Measurements from ENCODE around the gene OLFM1. TPM values are rescaled to one million over a fixed set of nuclear protein-coding genes. Genes with fewer than 3 reads are reported as not detected.

The OLFM1 gene
- total RNA-seq, 2 experiments from 2014 or later = not detected

DNA sequence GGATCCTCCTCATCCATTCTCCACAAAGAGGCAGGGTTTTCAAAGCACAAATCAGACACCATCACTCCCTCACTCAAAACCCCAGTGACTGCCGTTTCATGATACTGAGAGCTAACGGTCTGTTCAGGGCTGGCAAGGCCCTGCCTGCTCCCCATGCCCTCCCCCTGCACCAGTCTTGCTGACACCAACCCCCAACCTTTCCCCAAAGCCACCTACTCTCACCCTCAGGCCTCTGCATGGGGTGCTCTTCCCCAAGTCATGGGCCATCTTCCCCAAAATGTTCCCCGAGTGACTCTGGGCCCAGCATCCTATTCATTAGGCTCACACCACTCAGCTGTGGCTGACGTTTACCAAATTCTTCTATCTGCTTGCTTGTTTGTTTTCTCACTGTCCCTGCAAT lies 21.7 kb upstream of the OLFM1 start:
- POLR2A ChIA-PET = no interaction called here
- no peak overlapping the region for H3K27ac Mint-ChIP-seq

DNA sequence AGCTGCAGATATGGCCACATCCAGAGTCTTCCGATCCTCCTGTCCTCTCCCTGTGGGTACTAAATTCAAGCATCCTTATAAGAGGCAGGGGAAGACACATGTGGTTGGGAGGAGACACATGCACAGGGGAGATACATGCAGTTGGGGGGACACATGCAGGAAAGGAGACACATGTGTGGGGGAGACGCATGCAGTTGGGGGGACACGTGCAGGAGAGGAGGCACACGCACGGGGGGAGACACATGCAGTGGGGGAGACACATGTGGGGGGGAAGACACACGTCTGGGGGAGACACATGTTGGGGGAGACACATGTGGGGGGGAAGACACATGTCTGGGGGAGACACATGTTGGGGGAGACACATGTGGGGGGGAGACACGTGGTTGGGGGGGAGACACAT lies 21.2 kb upstream of the OLFM1 start:
- peaks cover 15% of the 10 kb centered on the region for H3K9me3 Mint-ChIP-seq
- H3K27ac Mint-ChIP-seq = no peak overlapping the region
- peaks cover 3% of the 10 kb centered on the region for H3K27me3 Mint-ChIP-seq
- POLR2A ChIA-PET = no interaction called here
- no peak for ATAC-seq (ENCODE audit: low read depth)
- no peaks in the 10 kb centered on the region for H3K4me1 Mint-ChIP-seq
- H3K36me3 Mint-ChIP-seq = no peaks in the 10 kb centered on the region
- no peak overlapping the region for H3K4me3 Mint-ChIP-seq
- no peak for DNase-seq

More for the DNA sequence above, 21.7 kb upstream of the OLFM1 start:
- no peaks in the 10 kb centered on the region for H3K4me1 Mint-ChIP-seq
- H3K4me3 Mint-ChIP-seq = no peak overlapping the region
- H3K27me3 Mint-ChIP-seq = peaks cover 3% of the 10 kb centered on the region
- ATAC-seq (ENCODE audit: low read depth) = no peak
- no peaks in the 10 kb centered on the region for H3K36me3 Mint-ChIP-seq
- H3K9me3 Mint-ChIP-seq = peaks cover 15% of the 10 kb centered on the region
- no peak for DNase-seq

DNA sequence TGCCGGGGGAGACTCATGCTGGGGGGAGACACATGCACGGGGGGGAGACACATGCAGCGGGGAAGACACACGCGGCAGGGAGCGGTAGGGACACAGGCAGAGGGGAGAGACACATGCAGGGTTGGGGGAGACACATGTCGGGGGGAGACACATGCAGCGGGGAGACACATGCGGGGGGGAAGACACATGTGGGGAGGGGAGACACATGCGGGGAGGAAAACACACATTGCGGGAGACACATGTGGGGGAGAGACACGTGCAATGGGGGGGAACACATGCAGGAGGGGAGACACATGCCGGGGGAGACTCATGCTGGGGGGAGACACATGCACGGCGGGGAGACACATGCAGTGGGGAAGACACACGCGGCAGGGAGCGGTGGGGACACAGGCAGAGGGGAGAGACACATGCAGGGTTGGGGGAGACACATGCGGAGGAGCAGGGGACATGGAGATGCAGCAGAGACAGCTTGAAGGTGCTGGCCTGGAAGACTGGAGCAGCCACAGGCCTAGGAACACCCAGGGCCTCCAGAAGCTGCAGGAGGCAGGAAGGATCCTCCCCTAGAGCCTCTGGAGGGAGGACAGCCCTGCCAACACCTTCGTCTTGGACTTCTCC lies 20.3 kb upstream of the OLFM1 start:
- H3K27ac Mint-ChIP-seq = no peak overlapping the region
- no peak overlapping the region for H3K4me3 Mint-ChIP-seq
- peaks cover 15% of the 10 kb centered on the region for H3K9me3 Mint-ChIP-seq
- no peaks in the 10 kb centered on the region for H3K4me1 Mint-ChIP-seq
- H3K36me3 Mint-ChIP-seq = no peaks in the 10 kb centered on the region
- DNase-seq = peak; percentile 6
- H3K27me3 Mint-ChIP-seq = peaks cover 3% of the 10 kb centered on the region
- no peak for ATAC-seq (ENCODE audit: low read depth)
- POLR2A ChIA-PET = no interaction called here

DNA sequence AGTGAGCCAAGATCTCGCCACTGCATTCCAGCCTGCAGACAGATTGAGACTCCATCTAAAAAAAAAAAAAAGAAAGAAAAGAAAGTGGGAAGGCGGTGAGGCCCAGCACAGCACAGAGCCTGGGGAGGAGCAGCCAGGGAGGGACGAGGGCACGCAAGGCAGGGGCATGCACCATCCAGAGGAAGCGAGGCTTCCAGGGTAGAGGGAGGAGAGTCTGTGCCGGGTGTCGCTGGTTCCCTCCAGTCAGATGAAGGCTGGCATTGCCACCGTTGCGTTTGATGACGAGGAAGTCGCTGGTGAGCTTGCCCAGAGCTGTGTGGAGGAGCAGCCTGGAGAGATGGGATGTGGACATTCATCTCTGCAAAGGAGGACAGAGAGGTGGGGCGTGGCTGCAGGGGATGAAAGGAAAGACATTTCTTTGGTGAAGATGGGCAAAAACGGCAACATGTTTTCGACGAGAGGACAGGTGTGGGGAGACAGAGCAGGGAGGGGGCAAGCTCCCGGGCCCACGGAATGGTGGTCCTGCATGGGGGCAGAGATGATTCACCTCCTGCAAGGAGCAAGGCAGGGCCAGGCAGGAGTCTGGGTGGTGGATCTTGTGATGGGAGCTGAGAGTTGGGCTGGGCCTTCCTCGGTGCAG lies 18.6 kb upstream of the OLFM1 start:
- H3K27me3 Mint-ChIP-seq = peaks cover 5% of the 10 kb centered on the region
- DNase-seq (peak; percentile 2), ATAC-seq (ENCODE audit: low read depth) (no peak)
- no peak overlapping the region for H3K4me3 Mint-ChIP-seq
- no peak overlapping the region for H3K27ac Mint-ChIP-seq
- H3K4me1 Mint-ChIP-seq = no peaks in the 10 kb centered on the region
- peaks cover 10% of the 10 kb centered on the region for H3K9me3 Mint-ChIP-seq
- POLR2A ChIA-PET = no interaction called here
- no peaks in the 10 kb centered on the region for H3K36me3 Mint-ChIP-seq

DNA sequence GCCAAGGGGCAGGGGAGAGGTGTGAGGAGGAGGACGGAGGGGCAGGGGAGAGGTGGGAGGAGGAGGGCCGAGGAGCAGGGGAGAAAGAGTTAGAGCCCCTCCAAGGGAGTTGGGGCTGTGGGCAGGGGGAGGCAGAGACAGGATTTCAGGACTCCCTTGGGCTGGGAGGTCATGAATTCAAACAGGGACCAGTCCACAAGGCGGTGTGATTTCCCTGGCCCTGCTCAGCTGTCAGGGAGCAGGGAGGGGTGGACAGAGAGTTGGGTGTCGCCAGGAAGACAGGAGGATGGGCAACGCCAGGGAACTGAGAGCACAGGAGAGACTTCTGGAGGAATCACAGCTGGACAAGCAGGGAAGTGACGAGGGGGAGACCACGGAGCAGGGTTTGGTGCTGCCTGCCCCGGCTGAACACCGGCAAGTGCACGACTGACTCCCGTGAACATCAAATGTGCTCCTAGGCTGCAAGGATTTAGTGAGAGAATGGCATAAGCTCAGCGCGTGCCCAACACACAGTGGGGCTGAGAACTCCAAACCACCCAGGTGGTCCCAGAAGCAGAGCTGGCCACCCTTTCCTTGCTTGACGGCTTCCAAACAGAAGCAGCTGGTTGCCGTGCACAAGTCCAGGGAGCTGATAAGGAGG lies 17.8 kb upstream of the OLFM1 start:
- Mint-ChIP-seq H3K36me3 (no peaks in the 10 kb centered on the region), H3K27me3 (peaks cover 9% of the 10 kb centered on the region), H3K9me3 (peaks cover 4% of the 10 kb centered on the region), H3K4me1 (no peaks in the 10 kb centered on the region), H3K4me3 (no peak overlapping the region), H3K27ac (no peak overlapping the region)
- POLR2A ChIA-PET = no interaction called here
- DNase-seq = peak; percentile 4
- ATAC-seq (ENCODE audit: low read depth) = no peak

DNA sequence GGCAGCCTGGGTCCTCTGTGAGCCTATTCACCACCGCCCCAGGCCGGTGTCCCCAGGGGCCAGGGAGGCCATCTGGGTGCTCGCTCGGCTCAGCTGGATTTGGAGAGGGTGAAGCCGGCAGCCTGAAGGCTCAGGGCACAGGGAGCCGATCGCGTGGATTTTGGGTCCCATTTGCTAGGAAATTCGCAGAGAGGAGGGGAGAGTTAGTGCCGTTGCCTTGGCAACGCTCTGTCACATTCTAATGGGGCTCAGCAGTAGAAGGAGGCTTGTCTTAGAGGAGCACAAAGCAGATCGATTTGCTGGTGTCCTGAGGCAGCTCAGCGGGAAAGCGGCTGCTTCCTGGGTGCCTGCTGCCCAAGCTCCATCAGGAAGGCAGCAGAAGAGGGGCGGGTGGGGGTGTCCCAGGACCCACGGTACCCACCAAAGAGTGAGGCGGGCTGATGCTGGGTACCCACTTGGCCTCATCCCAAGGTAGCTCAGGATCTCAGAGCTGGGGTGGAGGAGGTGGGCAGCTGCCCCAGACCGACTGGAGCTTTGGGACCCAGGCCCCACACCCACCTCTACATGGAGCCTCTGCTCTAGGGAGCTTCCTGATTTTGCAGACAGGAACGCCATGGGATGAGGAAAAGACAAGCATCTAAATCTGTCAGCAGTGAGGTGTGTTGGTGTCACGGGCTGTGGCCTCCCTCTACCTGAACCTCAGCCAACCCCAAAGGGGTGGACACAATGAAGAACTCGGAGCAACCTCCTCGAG lies 17.1 kb upstream of the OLFM1 start:
- Mint-ChIP-seq H3K27me3 (peaks cover 12% of the 10 kb centered on the region), H3K4me1 (no peaks in the 10 kb centered on the region), H3K9me3 (peaks cover 3% of the 10 kb centered on the region), H3K36me3 (no peaks in the 10 kb centered on the region), H3K4me3 (no peak overlapping the region), H3K27ac (no peak overlapping the region)
- POLR2A ChIA-PET = no interaction called here
- DNase-seq = peak; percentile 13
- ATAC-seq (ENCODE audit: low read depth) = no peak

DNA sequence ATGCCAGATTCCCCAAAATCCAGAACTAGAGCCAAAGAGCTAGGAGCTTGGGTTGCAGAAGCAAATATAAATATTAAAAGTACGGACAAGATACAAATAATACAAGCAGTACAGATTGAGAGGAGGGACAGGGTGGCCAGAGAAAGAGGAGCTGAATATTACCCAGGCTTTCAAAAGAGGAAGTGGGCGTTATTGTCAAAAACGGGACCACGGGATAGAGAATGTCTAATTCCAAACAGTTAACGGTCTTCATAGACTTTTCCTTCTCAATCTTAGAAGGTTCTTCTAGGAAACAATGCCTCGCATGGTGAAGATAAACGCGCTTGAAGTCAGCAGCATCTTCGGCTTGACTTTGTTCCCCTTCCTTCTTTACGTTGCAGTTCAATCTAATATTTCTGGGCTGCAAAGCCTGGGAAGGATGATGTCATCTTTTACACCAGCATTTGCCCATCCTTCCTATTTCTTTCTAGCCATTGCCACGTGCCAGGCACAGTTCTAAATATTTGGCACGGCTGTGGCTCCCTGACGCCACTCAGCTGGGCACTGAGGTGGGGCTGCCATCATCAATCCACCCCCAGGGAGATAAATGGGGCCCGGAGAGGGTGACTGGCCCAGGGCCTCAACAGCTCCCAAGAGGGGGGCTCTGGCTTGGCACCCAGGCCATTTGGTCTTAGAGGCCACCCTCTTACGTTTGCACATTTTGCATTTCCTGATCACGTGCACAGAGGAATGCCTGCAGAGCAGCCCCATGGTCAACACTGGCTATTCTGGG lies 16.3 kb upstream of the OLFM1 start:
- H3K27ac Mint-ChIP-seq = no peak overlapping the region
- ATAC-seq (ENCODE audit: low read depth) (no peak), DNase-seq (peak; percentile 5)
- peaks cover 13% of the 10 kb centered on the region for H3K27me3 Mint-ChIP-seq
- H3K4me3 Mint-ChIP-seq = no peak overlapping the region
- POLR2A ChIA-PET = no interaction called here
- H3K36me3 Mint-ChIP-seq = no peaks in the 10 kb centered on the region
- no peaks in the 10 kb centered on the region for H3K4me1 Mint-ChIP-seq
- peaks cover under 1% of the 10 kb centered on the region for H3K9me3 Mint-ChIP-seq

DNA sequence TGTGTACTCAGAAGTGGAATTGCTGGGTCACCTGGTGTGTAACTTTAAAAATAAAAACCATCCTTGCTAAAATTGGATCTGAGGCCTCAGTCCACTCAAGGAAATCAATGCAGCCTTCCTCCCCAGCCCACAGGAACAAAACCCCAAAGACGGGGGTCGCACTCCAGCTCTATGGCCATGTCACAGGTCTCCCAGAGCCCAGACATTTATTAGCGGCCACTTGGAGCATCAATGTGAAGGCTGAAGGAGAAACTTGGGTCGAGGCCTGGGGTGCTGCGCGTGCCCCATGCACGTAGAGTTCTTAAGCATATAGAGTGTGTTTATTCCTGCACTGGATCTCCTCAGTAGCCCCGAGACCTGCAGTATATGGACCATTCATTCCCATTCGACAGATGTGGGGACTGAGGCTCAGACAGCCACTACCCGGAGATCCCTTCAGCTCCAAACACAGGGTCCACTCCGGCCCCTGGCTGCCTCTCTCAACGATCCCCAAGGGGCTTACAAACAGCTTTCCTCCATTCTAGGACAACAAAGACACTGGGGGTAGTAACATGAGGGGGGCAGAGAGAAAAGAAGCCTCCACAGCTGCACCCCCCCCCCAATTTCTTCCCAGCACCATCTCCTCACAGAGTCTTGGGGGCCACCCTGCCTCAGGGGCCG lies 14.3 kb upstream of the OLFM1 start:
- H3K27me3 Mint-ChIP-seq = peaks cover 24% of the 10 kb centered on the region
- no peaks in the 10 kb centered on the region for H3K4me1 Mint-ChIP-seq
- POLR2A ChIA-PET = no interaction called here
- no peak overlapping the region for H3K4me3 Mint-ChIP-seq
- ATAC-seq (ENCODE audit: low read depth) (no peak), DNase-seq (no peak)
- no peak overlapping the region for H3K27ac Mint-ChIP-seq
- no peaks in the 10 kb centered on the region for H3K36me3 Mint-ChIP-seq
- H3K9me3 Mint-ChIP-seq = no peaks in the 10 kb centered on the region

DNA sequence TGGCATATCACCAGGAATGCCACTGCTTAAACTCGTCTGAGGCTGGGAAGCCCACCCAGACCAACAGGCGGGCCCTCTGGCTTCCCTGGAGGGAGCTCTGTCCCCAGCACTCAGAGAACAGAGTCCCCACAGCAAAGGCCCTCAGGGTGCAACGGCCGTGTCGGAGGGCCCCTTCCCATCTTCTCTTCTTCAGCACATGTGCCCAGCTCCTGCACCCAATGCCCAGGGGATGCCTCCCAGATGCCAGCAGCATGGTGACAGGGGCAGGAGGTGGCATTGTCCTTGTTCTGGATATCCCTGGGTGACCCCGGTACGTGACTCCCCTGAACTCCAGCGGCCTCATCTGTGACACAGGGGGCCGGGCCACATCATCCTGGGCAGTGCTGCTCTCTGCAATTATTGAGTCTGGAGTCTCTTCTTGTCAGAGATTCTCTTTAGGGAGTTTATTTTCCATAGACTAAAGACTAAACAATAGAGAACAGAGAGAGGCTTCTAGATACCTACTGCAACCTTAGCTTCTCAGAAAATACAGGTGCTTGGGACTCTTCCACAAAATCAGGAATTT lies 13.6 kb upstream of the OLFM1 start:
- DNase-seq = no peak
- POLR2A ChIA-PET = no interaction called here
- peaks cover 24% of the 10 kb centered on the region for H3K27me3 Mint-ChIP-seq
- ATAC-seq (ENCODE audit: low read depth) = no peak
- no peaks in the 10 kb centered on the region for H3K36me3 Mint-ChIP-seq
- no peaks in the 10 kb centered on the region for H3K9me3 Mint-ChIP-seq
- no peak overlapping the region for H3K27ac Mint-ChIP-seq
- H3K4me1 Mint-ChIP-seq = no peaks in the 10 kb centered on the region
- H3K4me3 Mint-ChIP-seq = no peak overlapping the region

DNA sequence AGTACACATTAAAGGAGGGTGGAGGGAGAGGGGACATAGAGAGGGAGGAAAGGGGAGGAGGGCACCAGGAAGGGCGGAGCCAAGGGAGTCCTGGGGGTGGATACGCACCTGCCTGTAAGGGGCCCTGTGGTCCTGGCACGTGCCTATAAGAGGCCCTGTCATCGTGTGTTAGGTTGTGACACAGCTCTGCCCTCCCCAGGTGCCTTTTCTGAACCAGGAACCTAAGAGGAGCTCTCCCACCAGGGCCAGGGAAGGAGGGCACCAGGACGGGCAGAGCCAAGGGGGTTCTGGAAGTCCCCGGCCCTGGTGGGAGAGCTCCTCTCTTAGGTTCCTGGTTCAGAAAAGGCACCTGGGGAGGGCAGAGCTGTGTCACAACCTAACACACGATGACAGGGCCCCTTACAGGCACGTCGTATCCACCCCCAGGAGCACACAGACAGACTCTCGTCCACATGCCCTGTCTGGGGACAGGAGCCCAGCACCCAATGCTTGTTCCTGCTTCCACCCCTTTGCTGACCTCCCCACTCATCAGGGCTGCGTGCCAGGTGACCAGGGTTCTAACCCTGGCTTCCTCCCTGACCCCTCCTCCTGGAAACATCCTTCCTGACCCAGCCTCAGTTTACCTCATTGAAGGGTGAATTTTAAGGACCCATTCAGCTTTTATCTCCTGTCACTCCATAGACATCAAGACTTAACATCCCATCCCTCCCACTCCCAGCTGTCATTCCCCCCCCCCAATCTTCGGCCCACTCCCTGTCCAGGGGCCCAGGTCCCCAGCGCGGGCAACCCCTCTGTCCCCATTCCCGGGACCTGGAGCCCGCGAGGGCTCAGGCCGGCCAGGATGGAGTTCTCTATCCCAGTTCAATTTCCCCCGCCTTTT lies 12.9 kb upstream of the OLFM1 start:
- no peaks in the 10 kb centered on the region for H3K36me3 Mint-ChIP-seq
- no peaks in the 10 kb centered on the region for H3K9me3 Mint-ChIP-seq
- no peak overlapping the region for H3K27ac Mint-ChIP-seq
- H3K27me3 Mint-ChIP-seq = peaks cover 23% of the 10 kb centered on the region
- no peaks in the 10 kb centered on the region for H3K4me1 Mint-ChIP-seq
- ATAC-seq (ENCODE audit: low read depth) (no peak), DNase-seq (no peak)
- H3K4me3 Mint-ChIP-seq = no peak overlapping the region
- POLR2A ChIA-PET = no interaction called here

DNA sequence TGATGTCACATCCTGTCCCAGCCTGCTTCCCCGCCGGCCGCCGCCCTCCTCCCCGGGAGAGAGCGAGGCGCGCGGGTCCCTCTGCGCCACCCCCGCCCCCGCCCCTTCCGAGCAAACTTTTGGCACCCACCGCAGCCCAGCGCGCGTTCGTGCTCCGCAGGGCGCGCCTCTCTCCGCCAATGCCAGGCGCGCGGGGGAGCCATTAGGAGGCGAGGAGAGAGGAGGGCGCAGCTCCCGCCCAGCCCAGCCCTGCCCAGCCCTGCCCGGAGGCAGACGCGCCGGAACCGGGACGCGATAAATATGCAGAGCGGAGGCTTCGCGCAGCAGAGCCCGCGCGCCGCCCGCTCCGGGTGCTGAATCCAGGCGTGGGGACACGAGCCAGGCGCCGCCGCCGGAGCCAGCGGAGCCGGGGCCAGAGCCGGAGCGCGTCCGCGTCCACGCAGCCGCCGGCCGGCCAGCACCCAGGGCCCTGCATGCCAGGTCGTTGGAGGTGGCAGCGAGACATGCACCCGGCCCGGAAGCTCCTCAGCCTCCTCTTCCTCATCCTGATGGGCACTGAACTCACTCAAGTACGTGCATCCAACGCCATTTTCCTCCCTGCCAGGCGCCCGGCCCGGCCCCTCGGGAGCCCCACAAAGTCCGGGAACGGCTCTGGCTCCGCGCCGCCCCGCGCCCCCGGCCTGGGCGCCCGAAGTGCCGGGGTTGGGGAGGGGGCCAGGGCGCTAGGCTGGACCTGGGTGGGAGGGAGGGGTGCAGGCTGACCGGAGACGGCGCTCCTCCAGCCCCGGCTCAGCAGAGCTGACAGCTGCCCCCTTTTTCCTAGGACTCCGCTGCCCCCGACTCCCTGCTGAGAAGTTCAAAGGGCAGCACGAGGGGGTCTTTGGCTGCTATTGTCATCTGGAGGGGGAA lies 12.0 kb upstream of the OLFM1 start:
- H3K4me3 Mint-ChIP-seq = no peak overlapping the region
- POLR2A ChIA-PET = no interaction called here
- H3K27ac Mint-ChIP-seq = no peak overlapping the region
- no peak for DNase-seq
- no peaks in the 10 kb centered on the region for H3K36me3 Mint-ChIP-seq
- no peaks in the 10 kb centered on the region for H3K4me1 Mint-ChIP-seq
- H3K27me3 Mint-ChIP-seq = peaks cover 23% of the 10 kb centered on the region
- H3K9me3 Mint-ChIP-seq = no peaks in the 10 kb centered on the region
- no peak for ATAC-seq (ENCODE audit: low read depth)
